Measurements from ENCODE around the gene MARK3.

MARK3 gene

GRCh38 chr14:103537175-103537990 is 152.2 kb downstream of the MARK3 start:
- TF ChIP-seq CTCF (IDR thresholded peaks at IDR 0.05; ENCODE audit: extremely low read depth, missing control alignments) = no peak
- no peak for DNase-seq (ENCODE audit: low spot score)

- no peak for TF ChIP-seq CTCF (IDR thresholded peaks at IDR 0.05; ENCODE audit: extremely low read depth, missing control alignments)
- no peak for DNase-seq (ENCODE audit: low spot score)
These were observed 153.3 kb downstream of the MARK3 start for GRCh38 chr14:103538291-103539055.

DNA sequence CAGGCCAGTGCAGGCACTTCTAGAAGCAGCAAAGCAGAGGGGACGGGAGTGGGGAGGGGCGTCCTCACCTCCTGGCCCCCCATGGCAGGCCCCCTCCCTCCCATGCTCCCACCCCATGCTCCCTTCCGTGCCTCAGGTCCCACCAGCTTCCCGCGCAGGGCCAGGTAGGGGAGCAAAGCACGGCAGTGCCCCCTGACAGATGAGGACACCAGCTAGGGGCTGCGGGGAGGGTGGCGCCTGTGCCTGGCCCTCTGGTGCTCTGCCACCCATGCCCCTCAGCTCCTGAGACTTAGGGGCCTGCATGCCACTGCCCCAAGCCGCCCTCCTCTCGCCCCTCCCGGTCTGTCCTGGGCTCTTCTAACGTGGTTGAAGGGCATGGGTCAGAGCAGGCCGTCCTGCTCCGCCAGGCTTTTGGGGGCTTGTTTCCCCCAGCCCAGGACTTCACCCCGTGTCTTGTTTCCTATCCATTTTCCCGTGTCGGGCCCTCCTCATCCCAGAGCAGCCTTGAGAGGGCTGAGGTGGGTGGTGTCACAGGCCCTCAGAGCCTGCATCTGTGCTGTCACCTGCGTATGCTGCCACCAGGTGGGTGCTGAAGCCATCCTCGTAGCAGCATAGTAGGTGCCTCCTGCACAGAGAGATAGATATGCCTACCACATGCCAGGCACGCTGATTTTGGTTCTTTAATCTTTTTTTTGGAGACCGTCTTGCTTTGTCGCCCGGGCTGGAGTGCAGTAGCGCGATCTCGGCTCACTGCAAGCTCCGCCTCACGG is 154.0 kb downstream of the MARK3 start:
- no peak for TF ChIP-seq CTCF (IDR thresholded peaks at IDR 0.05; ENCODE audit: extremely low read depth, missing control alignments)
- DNase-seq (ENCODE audit: low spot score) = no peak

DNA sequence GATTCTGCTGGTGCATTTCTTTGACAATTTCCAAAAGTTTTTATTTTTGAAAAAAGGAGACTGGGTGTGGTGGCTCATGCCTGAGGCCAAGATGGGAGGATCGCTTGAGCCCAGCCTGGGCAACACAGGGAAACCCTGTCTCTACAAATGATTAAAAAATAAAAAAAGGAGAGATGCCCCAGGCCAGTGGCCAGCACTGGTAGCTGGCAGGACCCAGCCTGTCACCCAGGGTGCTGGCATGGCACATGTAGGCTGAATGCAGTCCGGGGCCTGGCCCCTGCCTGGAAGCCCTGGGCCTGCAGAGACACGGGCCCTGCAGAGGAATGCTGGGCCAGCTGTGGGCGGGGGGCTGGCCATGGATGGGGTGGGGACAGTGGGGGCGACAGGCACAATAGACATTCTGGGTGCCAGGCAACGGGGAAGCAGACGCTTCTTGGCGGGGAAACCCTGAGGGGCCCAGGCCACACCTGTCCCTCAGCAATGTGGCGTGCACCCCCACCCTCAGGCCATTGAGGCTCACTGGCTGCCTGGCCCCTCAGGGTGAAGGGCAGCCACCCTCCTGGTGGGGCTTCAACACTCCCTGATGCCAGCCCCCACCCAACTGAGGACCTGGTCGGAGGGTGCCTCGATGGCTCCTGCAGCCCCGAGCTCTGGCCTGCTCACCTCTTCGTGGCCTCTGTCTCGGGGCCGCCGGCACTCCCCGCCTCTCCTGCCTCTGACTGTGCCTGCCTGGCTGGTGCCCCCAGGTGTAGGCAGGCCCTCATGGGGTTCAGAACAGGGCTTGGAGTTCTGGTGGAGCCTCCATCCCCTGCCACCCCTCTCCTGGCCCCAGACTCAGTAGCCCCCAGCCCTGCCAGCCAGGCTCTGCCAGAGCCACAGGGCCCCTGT is 155.8 kb downstream of the MARK3 start:
- no peak for DNase-seq (ENCODE audit: low spot score)

GRCh38 chr14:103541709-103542604 is 156.7 kb downstream of the MARK3 start:
- DNase-seq (ENCODE audit: low spot score) = no peak

More for the DNA sequence above, 155.8 kb downstream of the MARK3 start:
- no peak for TF ChIP-seq CTCF (IDR thresholded peaks at IDR 0.05; ENCODE audit: extremely low read depth, missing control alignments)

More at GRCh38 chr14:103541709-103542604, 156.7 kb downstream of the MARK3 start:
- TF ChIP-seq CTCF (IDR thresholded peaks at IDR 0.05; ENCODE audit: extremely low read depth, missing control alignments) = no peak

All from GM20000 (cell line).